ENCODE measurements around the gene EPS15. TPM values are rescaled to one million over a fixed set of nuclear protein-coding genes. Genes with fewer than 3 reads are reported as not detected.

The EPS15 gene
- total and polyA plus RNA-seq, 10 donors, result 24.2 to 142 (median 126) TPM

GRCh38 chr1:51499694-51500093 lies 19.4 kb downstream of the EPS15 start:
- Histone ChIP-seq H3K36me3 (peaks cover 0 to 37% (median 0%) of the 10 kb centered on the region in 6 donors), H3K4me3 (no peak overlapping the region), H3K27me3 (replicated peaks in 1 of 7) (no peaks in the 10 kb centered on the region), H3K27ac (no peak overlapping the region), H3K4me1 (peaks cover 10 to 97% (median 49%) of the 10 kb centered on the region in 6 donors), H3K9me3 (no peaks in the 10 kb centered on the region)
- DNase-seq, result no peak
- intact Hi-C loops (cut with DNase I; ENCODE audit: low total_unique reads), result no loop called here
- no peak for TF ChIP-seq POLR2AphosphoS5 (IDR thresholded peaks at IDR 0.05)
- 85 to 95% (median 90%) methylated on average over 2 of the region's 2 CpGs for WGBS, 5 donors

GRCh38 chr1:51498924-51499323 lies 20.1 kb downstream of the EPS15 start:
- Histone ChIP-seq H3K4me1 (peaks cover 10 to 97% (median 49%) of the 10 kb centered on the region in 6 donors), H3K4me3 (no peak overlapping the region), H3K27ac (no peak overlapping the region), H3K9me3 (no peaks in the 10 kb centered on the region), H3K27me3 (replicated peaks in 1 of 7) (no peaks in the 10 kb centered on the region), H3K36me3 (peaks cover 0 to 33% (median 0%) of the 10 kb centered on the region in 6 donors)
- 83 to 92% (median 87%) methylated on average over 2 of the region's 2 CpGs for WGBS, 5 donors
- intact Hi-C loops (cut with DNase I; ENCODE audit: low total_unique reads), result no loop called here
- TF ChIP-seq POLR2AphosphoS5 (IDR thresholded peaks at IDR 0.05), result peak in 1 of 3 donors; percentile 33
- TF ChIP-seq POLR2A (IDR thresholded peaks at IDR 0.05), result no peak
- no peak for TF ChIP-seq CTCF (IDR thresholded peaks at IDR 0.05 in 8 of 11, conservative IDR thresholded peaks at IDR 0.05 in 3 of 11)
- no peak for DNase-seq

- peaks cover 13 to 97% (median 57%) of the 10 kb centered on the region in 6 donors for H3K4me1 ChIP-seq
- intact Hi-C loops (cut with DNase I; ENCODE audit: low total_unique reads), result no loop called here
- DNase-seq, result no peak
- H3K4me3 ChIP-seq, result no peak overlapping the region
- no peaks in the 10 kb centered on the region for H3K9me3 ChIP-seq
- no peaks in the 10 kb centered on the region for H3K27me3 ChIP-seq (replicated peaks in 1 of 7)
- no peak for TF ChIP-seq POLR2AphosphoS5 (IDR thresholded peaks at IDR 0.05)
- no peak for TF ChIP-seq CTCF (IDR thresholded peaks at IDR 0.05 in 8 of 11, conservative IDR thresholded peaks at IDR 0.05 in 3 of 11)
- no peak for TF ChIP-seq POLR2A (IDR thresholded peaks at IDR 0.05)
- H3K27ac ChIP-seq, result no peak overlapping the region
- H3K36me3 ChIP-seq, result peaks cover 0 to 17% (median 0%) of the 10 kb centered on the region in 6 donors
- 86 to 92% (median 90%) methylated on average over 5 of the region's 5 CpGs for WGBS, 5 donors
Measured at GRCh38 chr1:51497340-51497739, 21.7 kb downstream of the EPS15 start.

GRCh38 chr1:51494138-51494830 lies 24.8 kb downstream of the EPS15 start:
- peaks cover 26 to 97% (median 70%) of the 10 kb centered on the region in 6 donors for H3K4me1 ChIP-seq
- no peak for TF ChIP-seq CTCF (IDR thresholded peaks at IDR 0.05 in 8 of 11, conservative IDR thresholded peaks at IDR 0.05 in 3 of 11)
- no peak for TF ChIP-seq POLR2A (IDR thresholded peaks at IDR 0.05)
- no peak for TF ChIP-seq POLR2AphosphoS5 (IDR thresholded peaks at IDR 0.05)
- H3K36me3 ChIP-seq, result peaks cover 0 to 13% (median 0%) of the 10 kb centered on the region in 6 donors
- H3K27me3 ChIP-seq (replicated peaks in 1 of 7), result no peaks in the 10 kb centered on the region
- DNase-seq, result no peak
- no peaks in the 10 kb centered on the region for H3K9me3 ChIP-seq
- H3K27ac ChIP-seq, result peak overlapping the region in 1 of 8 donors; percentile 16
- intact Hi-C loops (cut with DNase I; ENCODE audit: low total_unique reads), result no loop called here
- 89 to 92% (median 91%) methylated on average over 1 of the region's 1 CpG for WGBS, 5 donors
- H3K4me3 ChIP-seq, result no peak overlapping the region

Measured in spleen (tissue), 11 donors.